NCI-H1105 treated with DMSO at 0.1 percent for 48 hours (cell line): ENCODE data around the gene BARX1.
"Not testable (repeated sequence)": the region's sequence is repeated elsewhere in the genome, so short reads cannot be mapped to it uniquely, and the experiment has no call there.

Source experiments
- DNase-seq: peaks from one replicate; lab custom pipeline; 2025; lab: John Stamatoyannopoulos, UW

Gene BARX1, protein sequence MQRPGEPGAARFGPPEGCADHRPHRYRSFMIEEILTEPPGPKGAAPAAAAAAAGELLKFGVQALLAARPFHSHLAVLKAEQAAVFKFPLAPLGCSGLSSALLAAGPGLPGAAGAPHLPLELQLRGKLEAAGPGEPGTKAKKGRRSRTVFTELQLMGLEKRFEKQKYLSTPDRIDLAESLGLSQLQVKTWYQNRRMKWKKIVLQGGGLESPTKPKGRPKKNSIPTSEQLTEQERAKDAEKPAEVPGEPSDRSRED

GRCh38 chr9:93955111-93955980 is at the start of gene BARX1:
Gene BARX1 (minus strand): TSS chr9:93955355. CDS start chr9:93955146, 209 bp downstream.
- peak; percentile 91 for DNase-seq

DNA sequence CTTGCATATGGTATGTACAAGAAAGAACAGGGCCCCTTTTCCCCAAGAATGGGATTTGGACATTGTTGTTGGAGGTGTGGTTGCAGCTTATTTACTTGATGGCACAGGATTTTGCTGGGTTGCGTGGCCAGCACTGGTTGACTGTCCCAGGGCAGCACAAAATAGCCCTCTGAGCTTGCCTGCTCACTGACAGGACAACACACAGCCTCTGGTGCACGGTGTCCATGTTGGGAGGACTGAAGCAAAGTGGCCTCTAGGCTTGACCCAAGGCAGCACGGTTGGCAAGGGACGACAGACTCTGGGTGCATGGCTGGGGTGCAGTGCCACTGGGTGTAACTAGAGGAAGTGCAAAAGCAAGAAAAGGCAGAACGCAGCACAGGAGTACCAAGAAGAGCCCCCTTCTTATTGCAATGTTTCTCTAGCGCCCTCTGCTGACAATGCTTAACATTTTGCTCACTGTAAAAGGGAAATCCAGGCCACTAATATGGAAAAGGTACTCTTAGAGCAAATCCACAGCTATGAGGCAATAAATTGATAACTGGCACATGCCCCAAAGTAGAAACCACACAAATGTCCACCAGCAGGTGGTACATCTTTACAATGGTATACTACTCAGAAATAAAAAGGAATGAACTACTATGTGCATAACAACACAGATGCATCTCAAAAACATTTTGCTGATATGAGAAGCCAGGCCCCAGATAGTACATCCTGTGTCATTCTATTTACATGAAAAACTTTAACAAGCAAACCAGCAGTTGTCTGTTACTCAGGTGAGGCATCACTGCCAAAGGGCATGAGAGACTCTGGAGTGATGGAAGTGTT is 47.4 kb upstream of the BARX1 start:
- peak; percentile 79 for DNase-seq

- DNase-seq, result no peak
Measured at GRCh38 chr9:93996863-93997262, 41.7 kb upstream of the BARX1 start.

DNA sequence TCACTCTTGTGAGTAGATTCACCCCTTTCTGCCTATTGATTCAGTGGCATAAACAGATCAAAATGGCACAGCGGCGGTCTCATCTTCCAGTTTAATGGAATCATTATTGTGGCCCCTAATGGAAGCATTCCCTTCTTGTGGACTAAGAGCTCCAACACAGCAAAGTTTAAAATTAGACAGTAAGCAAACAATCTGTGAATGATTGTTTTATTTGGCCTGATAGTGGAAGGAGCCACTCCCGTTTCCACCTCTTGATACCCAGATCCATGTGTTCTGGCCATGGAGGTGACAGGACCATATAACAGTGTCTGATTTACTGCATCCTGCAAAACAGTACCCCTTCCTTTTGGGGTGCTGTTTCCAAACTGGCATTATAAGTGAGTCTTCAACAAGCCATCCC is 41.2 kb upstream of the BARX1 start:
- no peak for DNase-seq

GRCh38 chr9:93994545-93994944 is 39.4 kb upstream of the BARX1 start:
- no peak for DNase-seq

- no peak for DNase-seq
Measured at GRCh38 chr9:93994132-93994531, 39.0 kb upstream of the BARX1 start.

GRCh38 chr9:93992830-93993229 is 37.7 kb upstream of the BARX1 start:
- no peak for DNase-seq

DNA sequence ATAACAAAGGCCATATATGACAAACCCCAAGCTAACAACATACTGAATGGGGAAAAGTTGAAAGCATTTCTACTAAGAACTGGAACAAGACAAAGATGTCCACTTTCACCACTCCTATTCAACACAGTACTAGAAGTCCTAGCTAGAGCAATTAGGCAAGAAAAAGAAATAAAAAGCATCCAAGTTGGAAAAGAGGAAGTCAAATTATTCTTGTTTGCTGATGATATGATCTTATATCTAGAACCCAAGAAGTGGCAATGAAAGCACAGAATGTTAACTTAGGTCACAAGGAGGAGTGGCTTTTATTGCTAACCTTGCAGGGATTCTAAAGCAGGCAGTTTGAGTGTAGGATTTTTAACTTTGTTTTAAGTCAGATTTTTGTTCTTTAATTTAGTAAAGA is 35.3 kb upstream of the BARX1 start:
- DNase-seq, result no peak

GRCh38 chr9:93988056-93988455 is 32.9 kb upstream of the BARX1 start:
- DNase-seq, result no peak

DNA sequence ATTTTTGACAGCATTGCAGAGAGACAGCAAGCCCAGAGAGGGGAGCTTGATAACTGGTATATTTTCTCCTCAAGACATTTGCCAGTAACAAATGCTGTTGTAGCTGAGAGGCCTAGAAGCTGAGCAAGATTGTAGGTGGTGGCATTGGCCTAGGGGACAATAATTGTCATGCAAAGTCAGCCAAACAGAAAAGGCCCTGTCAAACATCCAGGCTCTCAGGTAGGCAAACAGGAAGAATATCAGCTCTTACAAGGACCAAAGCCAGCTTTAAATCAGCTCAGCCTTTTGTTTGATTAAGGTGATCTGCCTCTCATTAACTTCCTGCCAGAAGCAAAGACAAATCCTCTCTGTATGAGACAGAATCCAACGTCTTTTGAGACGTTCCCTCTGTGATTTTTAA is 29.7 kb upstream of the BARX1 start:
- DNase-seq, result no peak

GRCh38 chr9:93983875-93984274 is 28.7 kb upstream of the BARX1 start:
- DNase-seq, result no peak

DNA sequence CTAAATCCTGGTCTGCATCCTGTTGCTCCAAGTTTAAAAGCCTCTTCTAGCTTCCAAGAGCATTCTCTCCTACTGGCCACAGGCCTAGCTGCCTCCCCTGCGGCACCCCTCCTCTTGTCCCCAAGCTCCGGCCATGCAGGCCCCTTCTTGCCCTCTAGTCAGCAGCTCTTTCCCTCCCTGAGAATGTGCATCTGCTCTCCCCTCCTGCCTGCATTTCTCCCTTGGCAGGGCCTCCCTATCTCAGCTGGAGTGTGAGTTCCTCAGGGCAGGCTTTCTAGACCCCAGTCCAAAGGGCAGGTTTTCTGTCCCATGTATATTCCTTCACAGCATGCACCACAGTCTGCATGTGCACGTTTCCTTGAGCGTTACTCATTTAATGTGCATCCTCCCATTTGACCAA is 24.6 kb upstream of the BARX1 start:
- DNase-seq, result no peak

DNA sequence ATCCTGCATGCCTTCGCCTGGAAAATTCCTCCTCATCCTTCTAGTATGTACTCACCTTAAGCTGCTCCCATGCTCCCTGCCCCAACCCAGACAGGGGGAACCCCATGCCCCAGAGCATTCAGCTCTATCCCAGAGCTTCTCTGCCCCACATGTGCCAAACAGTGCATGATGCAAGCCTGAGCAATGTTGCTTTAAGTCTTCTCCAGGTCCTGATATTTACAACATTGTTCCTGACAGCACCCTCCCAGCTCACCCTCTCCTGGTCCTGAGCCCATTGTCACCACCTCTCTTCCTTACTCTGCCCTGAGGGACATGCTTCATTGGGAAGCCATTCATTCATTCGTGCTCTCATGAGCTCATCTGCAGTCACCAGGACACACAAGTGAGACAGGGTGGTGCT is 23.4 kb upstream of the BARX1 start:
- DNase-seq, result peak; percentile 14

DNA sequence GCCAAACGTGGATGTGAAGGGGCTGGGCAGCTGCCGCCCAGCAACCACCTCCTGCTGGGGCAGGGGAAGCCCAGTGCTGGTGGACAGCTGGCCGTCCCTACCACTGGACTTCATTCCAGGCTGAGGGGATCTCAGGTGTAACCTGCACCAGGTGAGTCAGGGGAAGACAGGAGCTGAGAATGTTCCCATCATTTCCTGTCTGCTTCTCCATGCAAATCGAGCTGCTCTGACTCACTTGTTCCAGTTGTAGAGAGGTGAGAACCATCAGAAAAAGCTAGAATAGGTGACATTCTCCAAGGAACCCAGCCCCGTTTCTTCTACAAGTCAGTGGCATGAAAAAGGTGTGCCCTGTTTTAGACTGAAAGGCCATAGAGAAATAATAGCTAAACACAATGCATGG is 21.8 kb upstream of the BARX1 start:
- no peak for DNase-seq

DNA sequence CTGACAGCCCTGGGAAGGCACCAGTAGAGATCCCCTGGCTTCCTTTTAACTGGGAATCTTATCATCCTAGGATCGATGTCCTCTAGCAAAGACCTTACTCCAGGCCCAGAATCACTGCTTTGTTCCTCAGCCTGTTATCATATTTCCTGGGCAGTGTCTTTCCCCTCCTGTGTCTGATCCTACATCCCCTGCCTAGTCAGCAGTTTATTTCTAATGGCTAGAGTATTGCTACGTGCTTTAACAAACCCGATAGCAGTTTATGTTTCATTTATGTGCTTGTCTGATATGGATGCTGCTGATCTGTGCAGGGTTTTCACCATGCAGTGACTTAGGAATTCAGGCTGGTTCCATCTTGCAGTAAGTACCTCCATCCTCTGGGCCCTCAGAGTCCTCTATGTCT is 20.9 kb upstream of the BARX1 start:
- DNase-seq, result no peak

GRCh38 chr9:93975262-93975661 is 20.1 kb upstream of the BARX1 start:
- no peak for DNase-seq

DNA sequence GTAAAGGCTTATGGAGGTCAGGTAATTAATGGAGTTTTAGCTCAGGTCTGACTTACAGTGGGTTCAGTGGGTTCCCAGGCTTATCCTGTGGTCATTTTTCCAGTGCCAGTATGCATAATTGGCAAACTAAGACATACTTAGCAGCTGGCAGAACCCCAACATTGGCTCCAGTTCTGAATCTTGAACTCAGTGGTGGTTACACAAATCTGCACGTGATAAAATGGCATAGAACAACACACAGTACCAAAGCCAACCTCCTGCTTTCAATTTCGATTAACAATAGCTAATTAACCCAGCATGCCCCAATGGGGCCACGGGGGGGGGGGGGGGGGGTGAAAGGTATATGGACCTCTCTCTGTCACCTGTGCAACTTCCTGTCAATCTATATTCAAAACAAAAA is 19.0 kb upstream of the BARX1 start:
- peak; percentile 15 for DNase-seq

DNA sequence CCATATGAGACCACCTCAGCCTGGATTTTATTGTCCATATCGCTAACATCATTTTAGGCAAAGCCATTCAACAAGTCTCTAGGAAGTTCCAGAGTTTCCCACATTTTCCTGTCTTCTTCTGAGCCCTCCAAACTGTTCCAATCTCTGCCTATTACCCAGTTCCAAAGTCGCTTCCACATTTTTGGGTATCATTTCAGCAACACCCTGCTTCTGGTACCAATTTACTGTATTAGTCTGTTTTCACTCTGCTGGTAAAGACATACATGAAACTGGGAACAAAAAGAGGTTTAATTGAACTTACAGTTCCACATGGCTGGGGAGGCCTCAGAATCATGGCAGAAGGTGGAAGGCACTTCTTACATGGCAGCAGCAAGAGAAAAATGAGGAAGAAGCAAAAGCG is 17.5 kb upstream of the BARX1 start:
- DNase-seq, result not testable (repeated sequence)

GRCh38 chr9:93969328-93969661 is 14.1 kb upstream of the BARX1 start:
- DNase-seq, result no peak

DNA sequence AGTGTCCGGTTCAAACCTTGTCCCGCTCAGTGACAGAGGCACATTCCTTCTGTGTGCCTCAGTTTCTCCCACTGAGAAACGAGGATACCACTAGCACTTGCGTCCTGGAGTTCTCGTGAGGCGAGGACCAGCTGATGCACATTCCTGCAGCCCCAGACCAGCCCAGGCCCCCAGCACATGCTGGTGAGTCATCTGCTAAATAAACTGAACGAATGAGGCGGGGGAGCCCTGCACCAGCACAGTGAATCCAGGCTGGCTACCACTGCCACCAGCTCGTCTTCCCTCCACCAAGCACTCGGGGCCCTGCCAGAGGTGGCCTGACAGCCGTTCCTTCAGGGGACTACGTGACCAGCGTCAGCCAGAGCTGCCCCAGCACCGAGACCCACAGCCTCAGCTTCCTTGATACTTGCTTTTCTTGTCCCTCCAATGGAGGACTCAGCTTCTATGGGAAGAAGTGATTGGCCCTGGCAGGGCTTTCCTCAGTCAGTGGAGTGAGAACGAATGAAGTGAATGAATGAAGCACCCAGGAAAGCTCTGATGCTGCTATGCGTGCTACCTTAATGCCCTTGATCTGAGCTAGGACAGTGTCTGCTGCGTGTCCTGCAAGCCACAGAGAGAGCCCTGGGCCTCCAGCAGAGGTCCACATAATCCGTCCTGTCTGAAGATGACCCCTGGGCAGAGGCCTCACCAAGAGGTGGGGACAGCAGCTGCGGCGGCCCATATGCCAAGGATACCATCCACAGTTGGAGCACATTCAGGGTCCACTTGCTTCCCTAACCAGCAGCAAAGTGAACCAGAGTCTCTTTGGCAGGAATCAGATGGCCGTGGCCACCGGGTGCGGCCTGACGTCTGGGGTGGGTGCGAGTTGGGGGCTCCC is 13.5 kb upstream of the BARX1 start:
- DNase-seq, result no peak

DNA sequence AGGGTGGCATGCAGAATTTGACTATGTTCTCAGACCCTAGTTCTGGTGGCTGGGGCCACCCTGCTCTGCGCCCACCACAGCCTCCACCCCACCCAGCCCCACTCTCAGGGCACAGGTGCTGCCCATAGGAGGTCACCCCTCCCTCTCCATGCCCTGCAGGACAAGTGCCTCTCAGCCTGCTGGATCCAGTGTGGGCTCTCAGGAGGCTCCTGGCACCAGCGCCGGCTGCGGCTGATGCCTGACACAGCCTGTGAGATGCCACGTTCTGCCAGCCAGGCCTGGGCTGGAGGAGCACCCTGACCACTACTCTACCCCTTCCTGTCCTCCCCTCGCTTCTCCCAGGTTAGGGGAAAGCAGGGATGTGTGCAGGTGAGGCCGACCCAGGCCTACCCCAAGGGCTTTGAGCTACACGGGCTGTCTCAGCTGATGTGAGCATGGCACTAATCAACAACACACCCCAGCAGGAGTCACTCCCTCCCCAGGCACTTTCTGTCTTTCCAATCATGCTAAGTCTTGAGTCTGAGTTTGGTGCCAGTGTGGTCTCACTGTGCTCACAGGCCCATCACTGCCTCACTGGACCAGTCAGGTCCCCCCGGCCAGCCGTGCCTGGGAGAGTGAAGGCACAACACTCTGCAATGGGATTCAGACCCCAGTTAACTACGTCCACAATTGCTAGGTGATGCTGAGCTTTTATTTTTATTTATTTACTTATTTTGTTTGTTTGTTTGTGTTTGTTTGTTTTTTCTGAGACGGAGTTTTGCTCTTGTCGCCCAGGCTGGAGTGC is 12.1 kb upstream of the BARX1 start:
- DNase-seq, result no peak
